Fibroblast of mammary gland (primary cell): ENCODE results near the gene VIPR1.

Experiments
- DNase-seq: peaks from one replicate; pipeline ENCODE4 v3.0.0-alpha.2; 2010; ENCODE audit warnings: low read depth
- H3K4me3 ChIP-seq: 2 replicates; pipeline ENCODE4 v1.5.1; 2011; ENCODE audit warnings: low read depth, mild to moderate bottlenecking, low read length, moderate library complexity; ENCODE audit not compliant: control insufficient read depth
- TF ChIP-seq, protein P1 (sequence below): conservative IDR thresholded peaks from 2 replicates; pipeline ENCODE4 v1.5.1; 2011; ENCODE audit warnings: low read depth, low read length, inconsistent platforms; ENCODE audit not compliant: control insufficient read depth, insufficient read depth

VIPR1 gene

DNA sequence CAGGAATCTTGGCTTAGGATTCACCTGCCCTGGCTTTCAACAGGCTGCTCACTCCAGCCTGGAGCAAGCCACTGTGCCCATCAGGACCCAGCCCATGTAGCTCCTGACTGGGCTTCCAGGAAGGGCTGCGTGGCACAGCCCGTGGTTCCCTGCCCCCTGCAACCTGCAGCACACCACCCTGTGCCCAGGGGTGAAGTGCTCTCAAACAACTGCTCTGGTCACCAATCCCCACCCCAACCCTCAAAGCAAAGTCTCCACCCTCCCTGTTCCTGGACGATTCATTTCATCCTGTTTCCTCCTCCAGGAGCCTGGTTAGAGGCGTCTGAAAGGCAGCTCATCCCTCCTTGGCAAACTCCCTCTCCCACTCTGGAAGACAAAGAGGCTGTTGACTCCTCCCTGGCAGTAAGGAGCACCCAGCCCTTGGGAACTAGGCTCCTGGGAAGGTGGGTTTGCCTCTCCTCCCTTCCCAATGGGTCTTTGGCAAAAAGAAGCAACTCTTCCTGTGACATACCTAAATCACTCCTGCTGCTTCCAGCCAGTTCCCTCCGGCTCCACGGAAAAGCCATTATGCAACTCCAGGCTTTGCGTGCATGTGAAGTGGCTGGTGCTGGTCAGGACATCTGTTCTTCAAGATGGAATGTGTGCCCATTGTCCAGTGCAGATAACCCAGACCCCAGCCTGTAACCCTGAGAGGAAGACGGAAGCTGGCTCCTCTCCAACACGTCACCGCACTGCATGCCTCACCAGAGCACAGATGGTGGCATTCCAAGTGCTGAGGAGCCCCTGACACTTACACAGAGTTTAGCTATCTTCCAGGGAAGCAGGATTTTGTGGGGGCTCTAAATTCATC is 29.1 kb upstream of the VIPR1 start:
- DNase-seq, result peak; percentile 22
- TF ChIP-seq, protein P1, sequence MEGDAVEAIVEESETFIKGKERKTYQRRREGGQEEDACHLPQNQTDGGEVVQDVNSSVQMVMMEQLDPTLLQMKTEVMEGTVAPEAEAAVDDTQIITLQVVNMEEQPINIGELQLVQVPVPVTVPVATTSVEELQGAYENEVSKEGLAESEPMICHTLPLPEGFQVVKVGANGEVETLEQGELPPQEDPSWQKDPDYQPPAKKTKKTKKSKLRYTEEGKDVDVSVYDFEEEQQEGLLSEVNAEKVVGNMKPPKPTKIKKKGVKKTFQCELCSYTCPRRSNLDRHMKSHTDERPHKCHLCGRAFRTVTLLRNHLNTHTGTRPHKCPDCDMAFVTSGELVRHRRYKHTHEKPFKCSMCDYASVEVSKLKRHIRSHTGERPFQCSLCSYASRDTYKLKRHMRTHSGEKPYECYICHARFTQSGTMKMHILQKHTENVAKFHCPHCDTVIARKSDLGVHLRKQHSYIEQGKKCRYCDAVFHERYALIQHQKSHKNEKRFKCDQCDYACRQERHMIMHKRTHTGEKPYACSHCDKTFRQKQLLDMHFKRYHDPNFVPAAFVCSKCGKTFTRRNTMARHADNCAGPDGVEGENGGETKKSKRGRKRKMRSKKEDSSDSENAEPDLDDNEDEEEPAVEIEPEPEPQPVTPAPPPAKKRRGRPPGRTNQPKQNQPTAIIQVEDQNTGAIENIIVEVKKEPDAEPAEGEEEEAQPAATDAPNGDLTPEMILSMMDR, result no peak
- H3K4me3 ChIP-seq, result no peak overlapping the region

DNA sequence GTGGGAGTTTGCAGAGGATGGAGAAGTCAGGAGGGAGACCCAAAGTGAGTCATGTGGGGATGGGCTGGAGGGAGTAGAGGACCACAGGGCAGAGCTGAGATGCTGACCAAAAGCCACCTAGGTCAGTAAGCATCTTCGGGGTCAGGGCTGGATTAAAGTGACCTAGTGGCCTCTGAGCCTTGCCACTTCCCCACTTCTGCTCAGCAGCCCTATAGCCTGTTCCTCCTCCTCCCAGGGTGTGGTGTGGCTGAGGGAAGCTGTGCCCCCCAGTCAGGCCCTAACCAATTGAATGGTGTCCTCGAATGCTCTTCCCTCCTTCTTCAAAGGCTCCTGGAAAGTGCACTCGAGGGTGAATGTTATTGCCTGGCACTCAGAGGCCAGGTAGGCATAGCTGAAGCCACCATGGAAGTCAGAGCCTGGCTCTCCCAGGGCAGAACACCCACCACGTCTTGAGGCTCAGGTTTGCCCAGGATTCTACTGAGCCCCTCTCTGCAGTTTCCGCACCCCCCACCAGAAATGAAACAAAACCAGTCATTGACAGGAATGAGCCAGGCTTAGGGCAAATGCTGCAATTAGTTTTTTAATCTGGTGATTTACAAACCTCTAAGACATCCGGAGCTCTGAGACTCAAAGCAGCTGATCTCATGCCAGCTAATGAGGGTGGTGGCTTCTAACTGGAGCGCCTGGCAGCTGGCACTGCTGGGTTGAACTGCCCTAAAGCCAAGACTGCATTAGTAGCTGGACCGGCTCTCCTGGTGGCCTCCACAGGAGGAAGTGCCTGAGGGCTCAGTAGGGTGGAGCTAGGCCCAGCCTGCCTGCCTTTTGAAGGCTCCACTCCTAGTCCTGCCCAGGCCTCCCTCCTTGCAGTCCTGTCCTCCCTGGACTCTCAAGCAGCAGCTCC is 26.0 kb upstream of the VIPR1 start:
- TF ChIP-seq, protein P1, result no peak
- DNase-seq, result no peak
- no peak overlapping the region for H3K4me3 ChIP-seq

DNA sequence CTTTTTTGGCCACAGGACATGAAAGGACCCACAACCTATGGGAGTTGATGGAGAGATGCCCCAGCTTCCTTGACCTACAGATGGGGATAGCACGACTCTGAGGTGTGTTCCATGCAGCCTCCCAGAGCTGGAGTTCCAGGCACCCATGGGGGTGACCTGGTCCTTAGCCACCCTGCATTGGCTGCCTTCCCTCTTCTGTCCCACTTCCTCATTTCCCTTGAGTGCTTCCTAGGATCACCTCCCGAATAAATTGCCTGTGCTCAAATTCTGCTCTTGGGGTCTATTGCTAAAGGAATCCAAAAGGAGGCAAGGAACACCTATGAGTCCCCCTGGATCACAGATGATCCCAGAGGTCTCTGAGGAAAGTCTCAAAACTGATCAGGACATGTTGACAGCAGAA is 24.7 kb upstream of the VIPR1 start:
- DNase-seq, result no peak
- TF ChIP-seq, protein P1, result no peak

DNA sequence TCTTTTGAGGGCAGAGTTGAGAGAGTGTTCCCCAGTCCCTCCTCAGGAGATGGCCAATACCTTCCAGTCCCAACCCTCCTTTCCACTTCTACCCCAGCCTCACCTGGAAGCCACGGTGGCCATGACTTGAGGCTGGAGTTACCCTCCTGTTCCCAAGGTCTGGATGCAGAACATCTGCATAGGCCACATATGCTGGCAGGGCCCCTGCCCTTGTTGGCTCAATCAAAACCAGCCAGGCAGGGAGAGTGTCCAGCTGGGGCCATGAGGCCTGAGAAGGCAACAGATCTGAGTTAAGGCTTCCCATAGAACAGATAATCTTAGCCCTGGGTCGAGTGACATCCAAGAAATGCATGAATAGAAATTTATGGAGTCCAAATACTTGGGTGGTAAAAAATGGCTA is 23.6 kb upstream of the VIPR1 start:
- TF ChIP-seq, protein P1, result no peak
- no peak overlapping the region for H3K4me3 ChIP-seq
- no peak for DNase-seq

More for the DNA sequence above, 24.7 kb upstream of the VIPR1 start:
- H3K4me3 ChIP-seq, result no peak overlapping the region

DNA sequence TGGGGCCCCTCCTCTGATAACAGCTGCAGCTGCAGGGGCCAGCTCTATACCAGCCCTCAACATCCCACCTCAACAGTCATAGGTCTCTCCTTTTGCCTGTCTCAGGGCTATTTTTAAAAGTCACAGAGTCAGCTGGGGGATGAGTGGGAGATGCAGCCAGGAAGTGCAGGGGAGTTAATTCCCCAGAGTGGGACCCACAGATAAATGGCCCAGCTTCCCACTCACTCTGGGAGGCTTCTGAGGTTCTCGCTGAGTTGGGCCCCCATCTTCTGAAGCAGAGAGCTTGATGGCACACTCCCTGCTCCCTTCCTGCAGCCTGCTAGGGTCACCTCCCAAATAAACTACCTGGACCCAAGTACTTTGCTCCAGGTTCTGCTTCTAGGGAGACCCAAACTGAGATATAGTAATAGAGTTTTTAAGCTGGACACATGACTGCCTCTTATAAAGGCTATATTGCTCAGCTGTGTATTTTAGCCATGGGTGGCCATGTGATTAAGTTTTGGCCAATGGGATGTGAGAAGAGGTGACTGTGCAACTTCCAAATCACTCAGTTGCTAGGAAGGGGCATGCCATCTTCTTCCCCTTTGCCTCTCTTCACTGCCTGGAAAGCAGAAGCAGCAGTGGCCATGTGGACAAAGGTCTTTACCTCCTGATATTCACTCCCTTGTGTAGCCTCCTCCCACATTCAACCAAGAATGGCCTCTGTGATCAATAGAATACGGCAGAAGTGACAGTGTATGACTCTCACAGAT is 15.5 kb upstream of the VIPR1 start:
- no peak for DNase-seq
- TF ChIP-seq, protein P1, result no peak
- no peak overlapping the region for H3K4me3 ChIP-seq

DNA sequence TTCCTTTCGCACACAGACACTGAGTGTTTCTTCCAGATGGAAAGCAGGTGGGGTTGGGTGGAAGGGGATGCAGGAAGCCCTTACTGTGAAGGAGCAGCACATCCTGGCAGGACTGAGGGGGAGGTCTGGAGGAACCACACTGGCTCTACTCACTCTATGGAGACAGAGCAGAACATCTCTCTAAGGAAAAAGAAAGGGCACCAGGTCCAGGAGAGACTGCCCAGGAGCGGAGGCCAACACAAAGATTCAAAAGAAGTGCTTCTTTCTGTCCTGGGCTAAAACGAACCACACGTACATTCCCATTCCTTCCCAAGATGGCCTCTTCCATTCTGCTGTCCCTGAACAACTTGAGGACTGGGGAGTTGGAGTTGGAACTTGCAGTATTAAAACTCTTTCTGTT is 13.8 kb upstream of the VIPR1 start:
- no peak for DNase-seq
- no peak overlapping the region for H3K4me3 ChIP-seq
- TF ChIP-seq, protein P1, result no peak
